NCI-H2196 (cell line): ENCODE measurements around the gene KCNIP4.

Experiments used
- DNase-seq: peaks from one replicate; lab custom pipeline; 2025; ENCODE audit not compliant: unreplicated experiment; lab: John Stamatoyannopoulos, UW

The KCNIP4 gene

DNA sequence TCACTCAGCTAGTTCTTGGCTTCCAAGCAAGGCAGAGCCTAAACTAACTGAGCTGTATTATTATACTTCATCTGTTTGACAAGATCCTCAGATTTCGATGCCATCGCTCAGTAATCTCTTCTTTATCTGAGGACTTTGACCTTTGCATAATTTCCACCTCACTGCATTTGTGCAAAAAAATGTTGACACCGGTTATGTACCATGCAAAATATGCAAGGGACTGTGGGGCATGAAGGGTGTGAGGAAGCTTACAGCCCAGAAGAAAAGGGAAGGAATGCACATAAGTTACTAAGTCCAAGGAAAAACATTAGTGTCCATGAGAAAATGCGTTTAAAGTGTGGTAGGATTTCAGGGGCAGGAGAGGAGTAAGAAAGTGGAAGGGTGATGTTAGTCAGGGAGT lies 953.0 kb downstream of the KCNIP4 start:
- DNase-seq: no peak

DNA sequence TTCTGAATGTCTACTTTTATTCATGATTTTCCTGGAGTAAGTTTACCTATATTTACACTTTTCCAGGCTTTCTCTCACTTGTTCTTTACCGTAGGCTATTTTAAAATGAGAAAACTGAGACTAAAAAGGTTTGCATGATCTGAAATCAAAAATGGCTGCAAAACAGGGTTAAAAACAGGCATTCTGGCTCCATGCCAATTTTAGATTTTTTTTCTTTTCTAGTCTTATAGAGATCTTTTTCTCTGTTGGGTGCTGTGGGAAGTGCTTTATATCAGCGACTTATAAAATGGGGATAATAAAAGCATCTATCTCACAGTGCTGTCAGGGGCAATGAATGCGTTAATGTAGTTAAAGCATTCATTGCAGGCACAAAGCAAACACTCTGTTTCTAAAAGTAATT lies 953.6 kb downstream of the KCNIP4 start:
- no peak for DNase-seq

DNA sequence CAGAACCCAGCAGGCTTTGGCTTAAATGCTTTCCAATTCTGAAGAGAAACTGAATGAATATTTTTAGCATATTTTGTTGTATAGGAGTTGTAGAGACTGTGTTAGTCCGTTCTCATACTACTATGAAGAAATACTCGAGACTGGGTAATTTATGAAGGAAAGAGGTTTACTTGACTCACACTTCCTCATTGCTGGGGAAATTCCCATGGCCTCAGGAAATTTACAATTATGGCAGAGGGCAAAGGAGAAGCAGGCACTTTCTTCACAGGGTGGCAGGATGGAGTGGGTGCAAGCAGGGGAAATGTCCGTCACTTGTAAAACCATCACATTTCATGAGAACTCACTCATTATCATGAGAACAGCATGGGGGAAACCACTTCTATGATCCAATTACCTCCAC lies 956.6 kb downstream of the KCNIP4 start:
- no peak for DNase-seq

DNA sequence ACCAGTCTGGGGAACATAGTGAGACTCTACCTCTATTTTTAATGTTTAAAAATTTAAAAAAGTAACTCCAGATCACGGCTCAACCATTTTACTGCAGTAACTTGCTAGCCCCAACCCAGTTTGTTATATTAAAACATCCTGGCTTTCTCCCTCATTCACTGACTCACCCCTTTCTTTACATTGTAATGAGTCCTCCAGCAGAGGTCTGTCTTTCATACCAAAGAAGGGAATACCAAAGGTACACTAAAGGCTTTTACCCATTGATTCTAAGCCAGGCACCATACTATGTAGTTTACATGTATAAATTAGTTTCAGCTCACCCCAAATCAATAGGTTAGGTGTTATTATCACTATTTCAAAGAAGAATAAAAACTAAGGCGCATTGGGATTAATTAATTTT lies 961.4 kb downstream of the KCNIP4 start:
- no peak for DNase-seq

DNA sequence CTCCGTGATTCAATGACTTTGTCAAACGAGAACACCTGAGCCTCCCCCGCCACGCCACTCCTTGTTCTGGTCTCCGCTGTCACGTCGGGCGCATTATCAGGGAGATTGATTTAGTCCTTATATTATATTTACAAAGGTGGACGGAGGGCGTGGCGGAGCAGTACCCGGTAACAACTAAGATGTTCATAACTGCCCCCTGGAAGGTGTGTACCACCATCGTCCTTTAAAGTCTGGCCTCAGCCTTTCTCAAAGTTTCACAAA lies 964.1 kb downstream of the KCNIP4 start:
- DNase-seq: no peak

GRCh38 chr4:20983763-20984575 lies 964.6 kb downstream of the KCNIP4 start:
- no peak for DNase-seq

DNA sequence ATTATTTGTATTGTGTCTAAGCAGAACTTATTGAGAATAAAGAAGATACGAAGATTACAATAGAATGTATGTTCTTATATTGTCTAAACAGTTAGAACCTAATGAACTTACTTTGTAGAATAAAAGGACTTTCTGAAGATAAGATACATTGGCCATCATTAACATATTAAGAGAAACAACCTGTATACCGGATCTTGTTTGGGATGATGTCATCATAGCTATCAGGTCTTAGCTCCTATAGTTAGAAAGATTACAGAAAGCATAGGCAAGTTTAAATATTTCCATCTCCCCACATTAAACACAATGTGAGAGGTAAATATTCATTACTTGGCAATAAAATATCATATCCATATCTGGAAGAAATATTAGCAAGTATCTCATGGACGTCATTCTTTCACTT lies 966.0 kb downstream of the KCNIP4 start:
- no peak for DNase-seq

GRCh38 chr4:20960291-20960690 lies 988.3 kb downstream of the KCNIP4 start:
- no peak for DNase-seq

DNA sequence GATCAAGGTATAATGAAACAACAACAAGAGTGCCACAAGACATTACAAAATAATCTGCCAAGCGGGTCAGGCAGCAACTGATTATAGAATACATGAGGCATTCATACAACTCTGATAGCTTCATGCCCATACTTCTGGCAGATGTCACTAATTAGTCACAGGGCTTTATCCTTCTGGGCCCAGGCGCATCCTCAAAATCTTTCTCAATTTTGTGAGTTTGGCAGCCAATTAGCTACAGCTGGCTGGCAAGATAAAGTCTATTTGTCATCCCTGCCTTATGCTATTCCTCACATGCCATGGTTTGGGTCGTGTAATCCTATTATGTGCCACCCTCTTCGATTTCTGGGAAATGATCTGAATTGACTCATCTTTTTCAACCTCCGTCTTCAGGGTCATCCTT lies 994.0 kb downstream of the KCNIP4 start:
- DNase-seq: no peak

DNA sequence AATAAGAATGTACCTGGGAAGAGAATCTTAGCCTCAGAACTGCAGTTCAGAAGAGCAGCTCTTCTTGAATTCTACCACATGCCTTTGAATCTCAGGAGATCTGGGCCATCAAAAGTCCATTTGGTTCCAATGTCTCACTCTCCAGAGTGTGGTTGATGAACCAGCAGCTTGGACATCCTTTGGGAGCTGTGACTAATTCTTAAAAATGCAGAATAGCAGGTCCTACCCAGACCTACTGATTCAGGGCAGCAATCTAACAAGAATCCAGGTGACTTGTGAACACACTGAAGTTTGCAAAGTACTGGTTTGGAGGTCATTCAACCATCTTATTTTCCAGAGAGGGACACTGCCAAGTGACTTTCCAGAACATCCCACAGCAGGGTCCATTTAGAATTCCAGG lies 1003.6 kb downstream of the KCNIP4 start:
- DNase-seq: no peak

- no peak for DNase-seq
Observed at GRCh38 chr4:20944451-20944850, 1004.1 kb downstream of the KCNIP4 start.

GRCh38 chr4:20938204-20938603 lies 1010.4 kb downstream of the KCNIP4 start:
- DNase-seq: no peak

- DNase-seq: no peak
Observed at GRCh38 chr4:20926529-20926928, 1022.0 kb downstream of the KCNIP4 start.

GRCh38 chr4:20925176-20925575 lies 1023.4 kb downstream of the KCNIP4 start:
- DNase-seq: no peak

DNA sequence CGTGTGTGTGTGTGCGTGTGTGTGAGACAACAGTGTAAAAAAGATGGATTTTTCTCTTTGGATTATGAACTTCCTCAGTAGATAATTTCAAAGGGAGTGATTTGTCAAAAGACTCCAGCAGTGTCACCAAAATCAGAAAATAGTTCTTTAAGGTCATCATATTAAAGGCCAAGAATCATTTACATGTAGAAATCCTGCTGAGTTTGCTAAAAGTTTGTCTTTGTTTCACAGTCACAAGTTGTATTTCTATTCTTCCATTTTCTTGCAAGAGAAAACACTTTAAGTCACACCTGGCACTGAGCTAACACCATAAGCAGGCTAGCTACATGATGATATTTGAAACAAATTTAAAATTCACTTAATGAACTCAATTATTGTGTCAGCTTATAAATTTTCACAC lies 1025.6 kb downstream of the KCNIP4 start:
- DNase-seq: no peak

DNA sequence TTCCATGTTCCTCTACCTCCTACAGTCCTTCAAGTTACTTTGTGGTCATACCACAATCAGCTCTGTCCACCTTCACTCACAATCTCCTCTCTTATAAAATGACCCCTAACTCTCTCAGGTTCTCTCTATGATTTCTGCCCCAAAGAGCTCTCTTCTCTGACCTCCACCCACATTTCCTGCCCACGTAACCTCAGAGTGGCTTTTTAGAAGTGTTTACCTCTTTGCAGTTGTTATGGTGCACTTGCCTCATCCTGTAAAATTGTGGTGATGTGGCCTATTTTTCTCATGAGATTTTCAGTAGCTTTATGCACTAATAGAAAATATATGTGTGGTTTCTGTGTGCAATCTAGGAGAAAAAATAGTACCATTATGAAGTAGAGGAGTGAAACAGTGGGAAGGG lies 1032.5 kb downstream of the KCNIP4 start:
- DNase-seq: no peak

DNA sequence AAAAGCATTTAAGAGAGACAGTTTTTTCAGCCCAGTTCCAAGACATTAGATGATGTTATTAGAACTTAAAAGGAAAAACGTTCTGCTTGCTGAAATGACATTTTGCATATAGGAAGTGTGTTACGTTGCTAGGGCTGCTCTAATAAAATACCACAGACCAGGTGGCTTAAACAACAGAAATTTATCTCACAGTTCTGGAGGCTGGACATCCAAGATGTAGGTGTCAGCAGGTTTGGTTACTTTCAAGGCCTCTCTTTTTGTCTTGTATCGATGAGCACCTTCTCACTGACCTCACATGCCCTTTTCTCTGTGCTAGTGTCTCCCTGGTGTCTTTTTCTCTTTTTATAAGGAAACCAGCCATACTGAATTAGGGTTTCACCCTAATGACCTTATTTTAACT lies 1043.6 kb downstream of the KCNIP4 start:
- no peak for DNase-seq

- DNase-seq: no peak
Observed at GRCh38 chr4:20901851-20902250, 1046.7 kb downstream of the KCNIP4 start.

- DNase-seq: no peak
Observed at GRCh38 chr4:20899591-20899990, 1049.0 kb downstream of the KCNIP4 start.

DNA sequence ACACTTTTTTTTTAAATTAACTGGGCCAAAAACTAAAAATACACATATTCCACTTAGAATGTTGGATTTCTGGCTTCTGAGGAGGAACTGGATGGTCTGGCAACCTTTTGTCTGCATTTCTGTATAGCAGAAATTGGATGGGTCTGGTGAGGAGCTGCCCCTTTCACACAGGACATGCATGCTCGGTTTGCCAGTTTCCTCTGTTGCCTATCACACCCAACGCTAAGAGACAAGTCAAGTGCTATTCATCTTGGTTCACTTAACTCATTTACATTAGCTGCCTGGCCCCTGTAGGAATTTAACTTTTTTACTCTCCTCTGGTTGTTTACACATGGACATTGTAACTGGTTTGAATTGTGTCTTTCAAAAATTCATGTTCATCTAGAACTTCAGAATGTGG lies 1052.6 kb downstream of the KCNIP4 start:
- no peak for DNase-seq

GRCh38 chr4:20895208-20895607 lies 1053.4 kb downstream of the KCNIP4 start:
- no peak for DNase-seq

- no peak for DNase-seq
Observed at GRCh38 chr4:20890761-20891160, 1057.8 kb downstream of the KCNIP4 start.

DNA sequence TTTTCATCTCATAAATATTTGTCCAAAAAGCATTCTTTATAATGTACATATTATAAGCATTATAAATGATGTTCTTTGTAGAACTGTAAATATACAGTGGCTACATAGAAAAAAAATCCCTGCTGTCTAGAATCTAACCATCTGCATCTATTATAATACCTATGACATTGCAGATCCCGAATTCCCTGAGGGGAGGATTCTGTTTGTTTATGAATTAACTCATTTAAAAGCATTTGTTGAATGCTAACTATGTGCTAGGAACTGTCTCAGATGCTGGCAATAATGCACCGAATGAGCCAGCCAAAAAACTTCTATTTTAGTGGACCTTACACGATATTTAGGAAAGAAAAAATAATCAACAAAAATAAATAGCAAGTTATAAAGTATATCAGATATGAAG lies 1058.7 kb downstream of the KCNIP4 start:
- DNase-seq: no peak

GRCh38 chr4:20883677-20884076 lies 1064.9 kb downstream of the KCNIP4 start:
- DNase-seq: no peak
